Measurements from ENCODE around the gene STK10.

DNA sequence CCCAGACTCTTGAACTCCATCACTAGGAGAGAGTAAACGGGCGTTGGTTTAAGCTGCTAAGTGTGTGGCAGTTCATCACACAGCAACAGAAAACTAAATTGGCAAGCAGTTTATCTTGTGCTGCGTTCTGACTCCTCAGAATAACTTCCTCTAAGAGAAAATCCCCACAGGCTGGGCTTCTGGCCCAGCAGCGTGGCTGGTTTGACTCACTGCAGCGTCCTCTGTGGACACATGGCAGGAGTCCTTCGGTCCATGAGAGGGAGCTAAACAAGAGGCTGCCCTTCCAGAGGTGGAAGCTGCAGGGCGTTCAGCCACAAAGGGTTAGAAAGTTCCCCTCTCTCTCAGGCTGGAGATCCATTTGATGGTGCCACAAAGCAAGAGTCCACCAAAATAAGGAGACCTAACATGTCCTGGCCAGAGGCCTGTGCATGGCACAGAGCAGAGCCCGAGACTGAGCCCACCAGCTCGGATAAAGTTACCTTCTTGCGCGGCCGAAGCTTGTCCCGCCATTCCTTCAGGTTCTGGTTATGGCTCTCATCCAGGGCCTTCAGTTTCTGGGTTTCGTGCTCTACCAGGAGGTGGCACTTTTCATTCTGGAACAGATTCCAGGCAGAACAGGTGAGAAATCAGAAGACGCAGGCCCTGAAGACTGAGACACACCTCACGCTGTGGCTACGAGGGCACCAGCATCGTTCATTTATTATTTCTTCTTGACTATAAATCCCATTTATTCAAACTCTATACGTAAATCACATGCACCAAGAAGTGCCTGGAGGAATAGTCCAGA is 135.4 kb downstream of the STK10 start:
- TF ChIP-seq, protein P1, sequence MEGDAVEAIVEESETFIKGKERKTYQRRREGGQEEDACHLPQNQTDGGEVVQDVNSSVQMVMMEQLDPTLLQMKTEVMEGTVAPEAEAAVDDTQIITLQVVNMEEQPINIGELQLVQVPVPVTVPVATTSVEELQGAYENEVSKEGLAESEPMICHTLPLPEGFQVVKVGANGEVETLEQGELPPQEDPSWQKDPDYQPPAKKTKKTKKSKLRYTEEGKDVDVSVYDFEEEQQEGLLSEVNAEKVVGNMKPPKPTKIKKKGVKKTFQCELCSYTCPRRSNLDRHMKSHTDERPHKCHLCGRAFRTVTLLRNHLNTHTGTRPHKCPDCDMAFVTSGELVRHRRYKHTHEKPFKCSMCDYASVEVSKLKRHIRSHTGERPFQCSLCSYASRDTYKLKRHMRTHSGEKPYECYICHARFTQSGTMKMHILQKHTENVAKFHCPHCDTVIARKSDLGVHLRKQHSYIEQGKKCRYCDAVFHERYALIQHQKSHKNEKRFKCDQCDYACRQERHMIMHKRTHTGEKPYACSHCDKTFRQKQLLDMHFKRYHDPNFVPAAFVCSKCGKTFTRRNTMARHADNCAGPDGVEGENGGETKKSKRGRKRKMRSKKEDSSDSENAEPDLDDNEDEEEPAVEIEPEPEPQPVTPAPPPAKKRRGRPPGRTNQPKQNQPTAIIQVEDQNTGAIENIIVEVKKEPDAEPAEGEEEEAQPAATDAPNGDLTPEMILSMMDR (conservative IDR thresholded peaks at IDR 0.05; ENCODE audit: low read length), result no peak
- no peak for TF ChIP-seq EZH2phosphoT487 (IDR thresholded peaks at IDR 0.05; ENCODE audit: borderline replicate concordance)
